ENCODE measurements around the gene USP20.

USP20 gene

DNA sequence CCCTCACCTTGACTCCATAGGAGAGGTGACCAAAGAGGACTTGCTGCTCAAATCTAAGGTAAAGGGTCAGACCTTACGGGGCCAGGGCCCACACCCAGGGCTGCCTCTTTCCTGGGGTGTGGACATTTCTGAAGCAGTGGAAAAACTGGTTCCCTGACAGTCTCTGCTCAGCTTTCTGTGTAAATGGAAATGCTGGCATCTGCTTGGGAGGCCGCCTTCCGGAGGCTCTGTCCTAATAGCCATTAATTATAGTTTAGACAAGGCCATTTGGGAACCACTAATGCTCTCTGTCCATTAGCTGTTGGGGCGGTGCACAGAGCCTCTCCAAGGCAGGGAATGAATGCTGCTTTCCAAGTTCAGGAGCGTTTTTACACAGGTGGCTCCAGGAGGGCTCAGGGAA lies 17.3 kb downstream of the USP20 start:
- DNase-seq (ENCODE audit: extremely low read depth in 1 of 2, low read depth in 1 of 2): no peak

DNA sequence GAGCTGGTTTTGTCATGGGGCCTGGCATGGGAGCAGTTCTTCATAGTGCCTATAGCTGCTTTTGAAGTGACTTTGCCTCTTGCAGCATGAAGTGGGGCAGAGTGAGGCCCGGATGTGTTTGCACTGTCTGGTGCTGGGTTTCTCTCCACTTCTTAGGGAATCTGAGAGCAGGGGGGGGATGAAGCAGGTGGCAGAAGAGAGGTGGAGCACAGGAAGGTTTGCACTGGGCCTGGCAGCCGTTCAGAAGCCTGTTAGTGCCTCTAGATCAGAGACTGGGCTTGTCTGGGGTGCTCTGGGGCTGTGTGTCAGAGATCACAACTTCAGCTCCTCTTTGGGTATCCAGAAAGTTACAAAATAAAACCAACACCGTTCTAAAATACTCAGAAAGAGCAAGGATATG lies 18.4 kb downstream of the USP20 start:
- DNase-seq (ENCODE audit: extremely low read depth in 1 of 2, low read depth in 1 of 2): no peak

DNA sequence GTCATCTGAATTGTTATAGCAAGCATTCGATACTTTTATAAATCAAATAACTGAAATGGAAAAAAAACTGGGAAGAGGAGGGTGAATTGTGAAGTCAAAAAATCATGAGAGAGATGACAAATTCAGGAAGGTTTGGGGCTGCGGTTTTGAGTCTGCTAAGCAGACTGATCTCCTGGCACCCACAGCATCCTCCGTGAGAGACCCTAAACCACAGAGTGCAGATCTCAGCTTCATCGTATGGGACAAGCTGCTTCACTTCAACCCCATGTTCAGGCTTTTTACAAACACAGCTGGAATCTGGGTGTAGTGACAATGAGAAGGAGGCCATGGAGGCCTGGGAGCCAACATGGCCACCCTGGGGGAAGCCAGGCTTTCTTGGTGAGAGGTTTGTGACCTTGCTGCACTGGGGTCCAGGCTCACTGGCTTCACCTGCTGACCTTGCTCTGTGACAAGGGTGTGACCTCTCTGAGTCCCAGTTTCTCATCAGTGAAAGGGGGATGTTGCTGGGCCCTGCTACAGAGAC lies 19.4 kb downstream of the USP20 start:
- DNase-seq (ENCODE audit: extremely low read depth in 1 of 2, low read depth in 1 of 2): no peak

DNA sequence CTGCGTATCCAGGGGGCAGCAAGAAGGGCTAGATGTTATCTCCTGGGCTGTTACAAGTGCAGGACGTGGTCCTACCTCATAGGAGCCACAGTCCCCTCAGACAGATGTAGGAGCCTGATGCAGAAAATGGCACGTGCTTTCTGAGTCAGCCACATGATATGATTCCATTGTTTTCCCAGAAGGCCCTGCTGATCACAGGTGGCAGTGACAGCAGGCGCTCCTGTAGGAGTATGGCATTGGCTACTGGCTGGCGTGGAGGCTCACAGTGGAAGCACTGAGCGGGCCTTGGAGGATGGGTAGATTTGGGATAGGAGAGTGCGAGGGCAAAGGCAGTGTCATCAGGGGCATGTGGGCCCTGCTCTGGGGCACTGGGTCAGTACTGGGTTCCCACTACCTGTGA lies 21.9 kb downstream of the USP20 start:
- no peak for DNase-seq (ENCODE audit: extremely low read depth in 1 of 2, low read depth in 1 of 2)

- DNase-seq (ENCODE audit: extremely low read depth in 1 of 2, low read depth in 1 of 2): no peak
Observed at GRCh38 chr9:129858167-129858962, 23.1 kb downstream of the USP20 start.

DNA sequence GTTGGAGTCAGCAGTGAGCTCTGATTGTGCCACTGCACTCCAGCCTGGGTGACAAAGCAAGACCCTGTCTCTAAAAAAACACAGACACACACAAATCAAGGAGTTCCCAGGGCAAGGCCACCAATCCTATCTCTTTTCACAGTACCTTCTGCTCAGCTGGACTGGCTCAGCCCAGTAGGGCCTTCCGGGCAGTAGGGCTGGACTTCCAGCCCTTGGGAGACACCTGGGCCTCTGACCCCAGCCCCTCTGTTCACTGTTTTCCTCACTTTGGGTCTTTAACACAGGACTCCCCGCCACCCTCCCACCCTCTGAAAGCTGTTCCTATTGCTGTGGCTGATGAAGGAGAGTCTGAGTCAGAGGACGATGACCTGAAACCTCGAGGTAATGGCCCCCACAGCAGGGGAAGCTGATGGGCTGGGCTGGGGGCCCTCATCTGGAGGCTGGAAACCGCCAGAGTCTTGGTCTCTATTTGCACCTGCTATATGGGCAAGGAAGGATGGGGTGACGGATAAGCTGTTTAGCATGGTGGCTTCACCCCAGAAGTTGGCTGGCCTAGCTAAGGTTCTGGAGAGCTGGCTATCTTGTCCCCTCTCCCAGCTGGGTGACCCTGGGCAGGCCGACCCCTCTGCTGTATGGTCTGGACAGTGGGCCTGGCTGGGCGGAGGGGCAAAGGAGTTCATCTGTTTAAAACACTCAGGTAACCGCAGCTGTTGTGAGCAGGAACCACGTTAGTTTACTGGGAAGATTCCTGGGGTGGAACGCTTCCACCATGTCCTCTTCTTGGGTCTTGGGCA lies 25.6 kb downstream of the USP20 start:
- no peak for DNase-seq (ENCODE audit: extremely low read depth in 1 of 2, low read depth in 1 of 2)

- no peak for DNase-seq (ENCODE audit: extremely low read depth in 1 of 2, low read depth in 1 of 2)
Observed at GRCh38 chr9:129861447-129861827, 26.2 kb downstream of the USP20 start.

DNA sequence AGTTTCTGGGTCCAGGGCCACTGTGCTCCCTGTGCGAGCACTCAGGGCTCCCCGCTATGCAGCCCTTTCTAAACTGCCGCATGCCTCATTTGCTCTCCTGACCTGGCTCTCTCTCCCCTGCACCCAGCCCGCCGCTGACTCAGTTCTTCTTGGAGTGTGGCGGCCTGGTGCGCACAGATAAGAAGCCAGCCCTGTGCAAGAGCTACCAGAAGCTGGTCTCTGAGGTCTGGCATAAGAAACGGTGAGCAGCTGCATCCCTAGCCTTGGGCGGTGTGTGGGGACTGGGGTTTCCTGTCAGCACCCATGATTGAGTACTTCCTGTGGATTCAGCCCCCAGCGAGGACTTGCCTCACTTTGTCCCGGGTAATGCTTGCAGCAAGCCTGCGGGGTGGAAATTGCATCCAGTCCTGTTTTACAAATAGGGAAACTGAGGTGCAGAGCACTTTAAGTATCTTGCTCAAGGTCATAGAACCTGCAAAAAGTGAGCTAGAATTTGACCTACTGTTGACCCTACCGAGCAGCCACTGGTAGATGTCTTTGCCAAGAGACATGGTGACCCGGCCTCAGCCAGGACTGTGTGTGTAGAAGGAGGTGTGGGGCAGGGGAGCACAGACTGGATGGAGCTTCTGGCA lies 27.9 kb downstream of the USP20 start:
- peak; percentile 53 to 84 for DNase-seq (ENCODE audit: extremely low read depth in 1 of 2, low read depth in 1 of 2)

DNA sequence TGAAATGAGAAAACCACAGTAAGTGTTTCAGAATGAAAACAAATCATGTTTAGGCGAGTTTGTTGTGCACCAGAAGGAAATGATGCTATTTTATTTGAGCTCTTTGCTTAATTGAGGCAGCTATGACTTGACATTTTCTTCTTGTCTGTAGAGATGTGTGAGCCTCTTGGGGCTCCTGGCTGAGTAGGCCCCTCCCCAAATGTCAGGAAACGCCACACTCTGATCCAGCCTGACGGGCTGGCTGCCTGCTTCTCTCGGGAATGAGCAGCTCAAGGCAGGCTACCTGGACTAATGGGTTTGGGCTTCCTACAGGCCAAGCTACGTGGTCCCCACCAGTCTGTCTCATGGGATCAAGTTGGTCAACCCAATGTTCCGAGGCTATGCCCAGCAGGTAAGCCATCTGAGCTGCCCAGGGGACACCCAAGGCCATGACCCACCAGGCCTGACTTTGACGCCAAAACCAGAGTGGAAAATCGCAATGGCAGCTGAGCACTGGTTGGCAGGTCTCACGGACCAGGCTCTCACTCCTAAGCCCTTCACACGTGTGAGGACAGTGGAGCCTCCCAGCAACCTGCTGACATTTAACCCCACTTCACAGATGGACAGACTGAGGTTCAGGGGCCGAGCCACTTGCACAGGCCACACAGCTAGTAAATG lies 29.9 kb downstream of the USP20 start:
- DNase-seq (ENCODE audit: extremely low read depth in 1 of 2, low read depth in 1 of 2): no peak

DNA sequence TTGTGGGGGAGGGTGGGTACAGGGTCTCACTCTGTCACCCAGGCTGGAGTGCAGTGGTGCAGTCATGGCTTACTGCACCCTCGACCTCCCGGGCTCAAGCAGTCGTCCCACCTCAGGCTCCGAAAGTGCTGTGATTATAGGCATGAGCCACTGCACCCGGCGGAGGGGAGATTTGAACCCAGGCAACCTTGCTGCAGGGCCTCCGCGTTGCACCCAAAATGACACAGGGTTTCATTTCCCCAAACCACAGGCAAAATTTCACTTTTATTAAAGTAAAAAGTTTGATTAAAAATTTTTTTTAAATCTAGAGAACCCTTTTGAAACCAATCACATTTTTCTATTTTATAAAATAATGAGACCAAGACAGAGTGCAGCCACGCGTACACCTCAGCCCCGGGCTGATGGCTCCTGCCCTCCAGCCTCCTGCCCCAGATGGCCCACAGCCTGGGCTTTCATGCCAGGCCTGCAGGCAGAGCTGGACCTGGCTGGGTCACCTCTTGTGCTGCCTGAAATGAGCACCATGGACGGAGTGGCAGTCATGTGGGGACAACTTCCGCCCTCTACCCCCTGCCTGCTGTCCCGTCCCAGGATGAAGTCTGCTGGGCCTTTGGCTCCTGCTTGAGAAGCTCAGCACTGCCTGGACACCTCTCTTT lies 30.5 kb downstream of the USP20 start:
- no peak for DNase-seq (ENCODE audit: extremely low read depth in 1 of 2, low read depth in 1 of 2)

DNA sequence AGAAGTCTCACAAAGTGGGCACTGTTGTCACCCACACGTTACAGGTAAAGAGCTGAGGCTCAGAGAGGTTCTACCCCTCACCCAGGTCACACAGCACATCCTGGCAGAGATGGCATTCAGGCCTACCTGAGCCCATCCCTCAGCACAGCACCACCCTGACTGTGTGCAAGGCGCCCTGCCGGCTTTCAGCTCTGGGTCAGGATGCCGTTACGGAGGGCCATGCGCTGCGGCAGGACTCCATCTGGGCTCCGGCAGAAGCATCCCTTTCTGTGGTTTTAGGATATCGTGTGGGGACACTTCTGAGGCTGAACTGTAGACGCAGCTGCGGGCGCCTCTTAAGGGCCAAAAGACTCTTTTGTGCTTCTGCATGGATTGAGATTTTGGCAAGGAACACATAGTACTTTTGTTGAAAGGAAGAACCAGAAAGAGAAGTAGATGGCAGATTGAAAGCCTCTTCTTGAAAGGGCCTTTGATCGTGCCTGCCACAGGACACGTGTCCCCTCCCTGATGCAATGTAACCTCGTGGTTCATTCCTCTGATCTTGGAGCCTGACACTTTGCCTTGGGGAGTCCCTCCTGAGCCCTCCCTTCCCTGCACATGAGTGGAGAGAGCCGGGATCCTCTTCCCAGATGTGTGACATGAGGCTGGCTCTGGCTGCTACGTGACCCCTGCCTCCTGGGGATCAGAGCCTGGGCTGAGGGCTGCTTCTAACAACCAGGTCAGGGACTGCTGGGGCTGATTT lies 31.3 kb downstream of the USP20 start:
- DNase-seq (ENCODE audit: extremely low read depth in 1 of 2, low read depth in 1 of 2): no peak

- DNase-seq (ENCODE audit: extremely low read depth in 1 of 2, low read depth in 1 of 2): no peak
Observed at GRCh38 chr9:129867136-129868022, 32.1 kb downstream of the USP20 start.

DNA sequence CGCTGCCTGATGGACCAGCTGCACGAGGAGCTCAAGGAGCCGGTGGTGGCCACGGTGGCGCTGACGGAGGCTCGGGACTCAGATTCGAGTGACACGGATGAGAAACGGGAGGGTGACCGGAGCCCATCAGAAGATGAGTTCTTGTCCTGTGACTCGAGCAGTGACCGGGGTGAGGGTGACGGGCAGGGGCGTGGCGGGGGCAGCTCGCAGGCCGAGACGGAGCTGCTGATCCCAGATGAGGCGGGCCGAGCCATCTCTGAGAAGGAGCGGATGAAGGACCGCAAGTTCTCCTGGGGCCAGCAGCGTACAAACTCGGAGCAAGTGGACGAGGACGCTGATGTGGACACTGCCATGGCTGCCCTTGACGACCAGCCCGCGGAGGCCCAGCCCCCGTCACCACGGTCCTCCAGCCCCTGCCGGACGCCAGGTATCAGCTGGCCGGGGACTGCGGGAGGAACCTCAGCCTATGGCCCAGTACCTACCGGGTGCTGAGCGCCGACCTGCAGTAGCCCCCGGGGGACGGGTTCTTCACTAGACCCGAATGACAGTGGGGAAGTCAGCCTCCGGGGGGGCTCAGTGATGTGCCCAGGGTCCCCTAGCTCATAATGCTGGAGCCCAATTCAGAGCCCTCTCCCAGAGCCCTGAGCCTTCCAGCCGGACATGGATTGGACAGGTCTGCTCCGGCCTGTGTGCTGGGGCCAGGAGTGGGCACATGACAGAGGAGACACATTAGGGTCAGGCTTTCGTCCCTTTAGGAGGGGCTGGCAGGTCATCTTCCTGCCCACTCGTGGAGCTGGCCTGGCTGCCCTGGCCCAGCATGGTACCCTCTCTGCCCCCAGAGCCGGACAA lies 33.0 kb downstream of the USP20 start:
- DNase-seq (ENCODE audit: extremely low read depth in 1 of 2, low read depth in 1 of 2): no peak

GRCh38 chr9:129868872-129869486 lies 33.7 kb downstream of the USP20 start:
- peak; percentile 73 to 85 for DNase-seq (ENCODE audit: extremely low read depth in 1 of 2, low read depth in 1 of 2)

- DNase-seq (ENCODE audit: extremely low read depth in 1 of 2, low read depth in 1 of 2): no peak
Observed at GRCh38 chr9:129869585-129870501, 34.6 kb downstream of the USP20 start.

DNA sequence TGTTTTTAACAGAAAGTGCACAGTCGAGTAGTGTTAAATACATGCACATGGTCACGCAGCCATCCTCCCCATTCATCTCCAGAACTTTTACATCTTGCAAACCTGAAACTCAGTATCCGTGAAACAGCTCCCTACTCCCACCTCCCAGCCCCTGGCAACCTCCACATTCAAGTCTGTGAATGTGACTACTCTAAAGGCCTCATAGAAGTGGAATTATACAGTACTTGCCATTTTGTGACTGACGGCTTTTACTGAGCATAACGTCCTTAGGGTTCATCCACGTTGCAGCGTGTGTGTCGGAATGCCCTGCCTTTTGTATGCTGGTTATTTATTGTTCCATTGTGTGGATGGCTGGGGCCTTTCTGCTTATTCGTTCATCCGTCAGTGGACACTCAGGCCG lies 35.8 kb downstream of the USP20 start:
- DNase-seq (ENCODE audit: extremely low read depth in 1 of 2, low read depth in 1 of 2): no peak
